HG03280 (cell line): ENCODE data around the gene ELSPBP1.
"Not testable (repeated sequence)": the region's sequence is repeated elsewhere in the genome, so short reads cannot be mapped to it uniquely, and the experiment has no call there.

Experiments
- ATAC-seq: cut with Tn5 transposase; IDR thresholded peaks from one replicate; pipeline ENCODE4 v1.9.1; 2021; ENCODE audit warnings: mild to moderate bottlenecking, moderate library complexity; ENCODE audit not compliant: unreplicated experiment

The ELSPBP1 gene

GRCh38 chr19:47994209-47994802, at the start of gene ELSPBP1:
ELSPBP1 (plus strand) TSS chr19:47994632; CDS start chr19:48008668, 14,036 bp downstream.
- no peak for ATAC-seq

GRCh38 chr19:47949852-47950521, 44.4 kb upstream of the ELSPBP1 start:
- ATAC-seq: not testable (repeated sequence)

- ATAC-seq: not testable (repeated sequence)
These were observed 42.3 kb upstream of the ELSPBP1 start for GRCh38 chr19:47952132-47952531.

- not testable (repeated sequence) for ATAC-seq
These were observed 38.5 kb upstream of the ELSPBP1 start for GRCh38 chr19:47955936-47956335.

- no peak for ATAC-seq
These were observed 20.9 kb upstream of the ELSPBP1 start for GRCh38 chr19:47973529-47973928.

GRCh38 chr19:47991191-47991808, 3.1 kb upstream of the ELSPBP1 start:
- ATAC-seq: no peak

GRCh38 chr19:47992070-47992469, 2.4 kb upstream of the ELSPBP1 start, which contains the start of gene BSPH1:
BSPH1 (minus strand) TSS chr19:47992170; CDS start chr19:47992081, 89 bp downstream.
- ATAC-seq: no peak

- no peak for ATAC-seq
These were observed 1.8 kb downstream of the ELSPBP1 start for GRCh38 chr19:47996230-47996727.

GRCh38 chr19:47998800-47999199, 4.4 kb downstream of the ELSPBP1 start:
- ATAC-seq: no peak

- no peak for ATAC-seq
These were observed 6.4 kb downstream of the ELSPBP1 start for GRCh38 chr19:48000846-48001245.

- no peak for ATAC-seq
These were observed 9.8 kb downstream of the ELSPBP1 start for GRCh38 chr19:48004236-48004635.

GRCh38 chr19:48006762-48007161, 12.3 kb downstream of the ELSPBP1 start:
- no peak for ATAC-seq

- no peak for ATAC-seq
These were observed 16.7 kb downstream of the ELSPBP1 start for GRCh38 chr19:48010932-48011758.

- no peak for ATAC-seq
These were observed 26.3 kb downstream of the ELSPBP1 start for GRCh38 chr19:48020686-48021085.

GRCh38 chr19:48023011-48023410, 28.6 kb downstream of the ELSPBP1 start:
- ATAC-seq: no peak

GRCh38 chr19:48023518-48023917, 29.1 kb downstream of the ELSPBP1 start:
- no peak for ATAC-seq

GRCh38 chr19:48025480-48025879, 31.0 kb downstream of the ELSPBP1 start:
- ATAC-seq: no peak

GRCh38 chr19:48029431-48029830, 35.0 kb downstream of the ELSPBP1 start:
- ATAC-seq: no peak

GRCh38 chr19:48030073-48030472, 35.6 kb downstream of the ELSPBP1 start:
- no peak for ATAC-seq

- no peak for ATAC-seq
These were observed 39.2 kb downstream of the ELSPBP1 start for GRCh38 chr19:48033604-48034003.

- ATAC-seq: no peak
These were observed 42.3 kb downstream of the ELSPBP1 start for GRCh38 chr19:48036765-48037164.
